DND-41 (cell line): ENCODE measurements around the gene TIGD2.

Source experiments
- ATAC-seq: fragments of 200-7000 bp; cut with Tn5 transposase; 3 replicates; pipeline ENCODE4 v1.9.1; 2021; ENCODE audit warnings: low read depth; ENCODE audit not compliant: insufficient read depth
- DNase-seq: peaks from one replicate; pipeline ENCODE4 v3.0.0-alpha.2; 2020
- H2AFZ ChIP-seq: 2 replicates; pipeline ENCODE4 v1.6.0; 2012; ENCODE audit warnings: low read depth, low read length
- H3K27ac ChIP-seq: 2 replicates; pipeline ENCODE4 v1.5.1; 2012; ENCODE audit warnings: low read length, inconsistent platforms
- H3K27me3 ChIP-seq: fragments of 200-600 bp; sonication (generic); 2 replicates; pipeline ENCODE4 v1.6.0; 2012; ENCODE audit warnings: low read length, mild to moderate bottlenecking, inconsistent platforms; ENCODE audit not compliant: insufficient read depth, poor library complexity
- H3K36me3 ChIP-seq: 2 replicates; pipeline ENCODE4 v1.5.1; 2012; ENCODE audit warnings: low read length, inconsistent platforms; ENCODE audit not compliant: insufficient read depth
- H3K4me1 ChIP-seq: 2 replicates; pipeline ENCODE4 v1.5.1; 2012; ENCODE audit warnings: mild to moderate bottlenecking, low read length; ENCODE audit not compliant: insufficient read depth
- H3K4me2 ChIP-seq: 2 replicates; pipeline ENCODE4 v1.6.0; 2012; ENCODE audit warnings: mild to moderate bottlenecking, moderate library complexity, low read length, inconsistent platforms; ENCODE audit not compliant: insufficient read depth
- H3K4me3 ChIP-seq, 2 experiments: fragments of 200-600 bp in 1 of 2; shearing (Covaris generic) in 1 of 2; 2 replicates each; pipeline ENCODE4 v1.5.1; 2012 to 2016; ENCODE audit warnings: inconsistent platforms in 2 of 2, low read length in 2 of 2, mild to moderate bottlenecking in 2 of 2, low read depth in 1 of 2, moderate library complexity in 1 of 2
- H3K79me2 ChIP-seq: 2 replicates; pipeline ENCODE4 v1.6.0; 2012; ENCODE audit warnings: low read length, inconsistent platforms; ENCODE audit not compliant: insufficient read depth
- H3K9ac ChIP-seq: 2 replicates; pipeline ENCODE4 v1.6.0; 2012; ENCODE audit warnings: low read depth, mild to moderate bottlenecking, inconsistent platforms, low read length, moderate library complexity
- H3K9me3 ChIP-seq: 2 replicates; pipeline ENCODE4 v1.5.1; 2012; ENCODE audit warnings: low read length, moderate library complexity, mild to moderate bottlenecking, inconsistent platforms; ENCODE audit not compliant: insufficient read depth, severe bottlenecking
- H4K20me1 ChIP-seq: 2 replicates; pipeline ENCODE4 v1.6.0; 2012; ENCODE audit warnings: low read length; ENCODE audit not compliant: insufficient read depth
- CTCF ChIP-seq: IDR thresholded peaks from 2 replicates; pipeline ENCODE4 v1.5.1; 2012; ENCODE audit warnings: borderline replicate concordance, low read length, moderate library complexity, mild to moderate bottlenecking; ENCODE audit not compliant: poor library complexity, severe bottlenecking; ENCODE audit errors: extremely low read depth
- EZH2 ChIP-seq: IDR thresholded peaks from 3 replicates; pipeline ENCODE4 v1.6.1; 2012; ENCODE audit warnings: borderline replicate concordance, low read depth, mild to moderate bottlenecking, moderate library complexity, low read length, inconsistent platforms; ENCODE audit not compliant: severe bottlenecking

TIGD2 gene

GRCh38 chr4:89100853-89101252 is 10.5 kb upstream of the TIGD2 start:
- no peaks in the 10 kb centered on the region for H3K27me3 ChIP-seq
- H2AFZ ChIP-seq, result no peak overlapping the region
- TF ChIP-seq CTCF (no peak), EZH2 (no peak)
- H3K9ac ChIP-seq, result no peak overlapping the region
- DNase-seq (no peak), ATAC-seq (no peak)
- no peaks in the 10 kb centered on the region for H4K20me1 ChIP-seq
- no peaks in the 10 kb centered on the region for H3K9me3 ChIP-seq
- no peak overlapping the region for H3K4me2 ChIP-seq
- H3K79me2 ChIP-seq, result no peaks in the 10 kb centered on the region
- H3K4me1 ChIP-seq, result no peaks in the 10 kb centered on the region
- H3K27ac ChIP-seq, result no peak overlapping the region
- no peak overlapping the region for H3K4me3 ChIP-seq
- no peaks in the 10 kb centered on the region for H3K36me3 ChIP-seq

GRCh38 chr4:89101256-89102161 is 9.8 kb upstream of the TIGD2 start:
- Histone ChIP-seq H4K20me1 (no peaks in the 10 kb centered on the region), H3K27me3 (no peaks in the 10 kb centered on the region), H2AFZ (no peak overlapping the region), H3K4me1 (no peaks in the 10 kb centered on the region), H3K9me3 (no peaks in the 10 kb centered on the region), H3K9ac (no peak overlapping the region), H3K79me2 (no peaks in the 10 kb centered on the region), H3K36me3 (no peaks in the 10 kb centered on the region), H3K4me3 (no peak overlapping the region), H3K27ac (no peak overlapping the region), H3K4me2 (no peak overlapping the region)
- ATAC-seq, result no peak
- TF ChIP-seq CTCF, result no peak
- TF ChIP-seq EZH2, result no peak
- DNase-seq, result no peak

- no peak for ATAC-seq
Measured at GRCh38 chr4:89105726-89106125, 5.6 kb upstream of the TIGD2 start.

More at GRCh38 chr4:89105726-89106125, 5.6 kb upstream of the TIGD2 start:
- Histone ChIP-seq H3K27me3 (no peaks in the 10 kb centered on the region), H2AFZ (no peak overlapping the region), H3K4me1 (peaks cover 4% of the 10 kb centered on the region), H3K27ac (no peak overlapping the region), H3K36me3 (no peaks in the 10 kb centered on the region), H3K4me3 (no peak overlapping the region), H3K79me2 (no peaks in the 10 kb centered on the region), H4K20me1 (no peaks in the 10 kb centered on the region), H3K4me2 (no peak overlapping the region), H3K9me3 (peaks cover 10% of the 10 kb centered on the region), H3K9ac (no peak overlapping the region)
- DNase-seq, result no peak
- no peak for TF ChIP-seq CTCF
- no peak for TF ChIP-seq EZH2
